ENCODE measurements around the gene TRAF3IP1.

Gene TRAF3IP1

DNA sequence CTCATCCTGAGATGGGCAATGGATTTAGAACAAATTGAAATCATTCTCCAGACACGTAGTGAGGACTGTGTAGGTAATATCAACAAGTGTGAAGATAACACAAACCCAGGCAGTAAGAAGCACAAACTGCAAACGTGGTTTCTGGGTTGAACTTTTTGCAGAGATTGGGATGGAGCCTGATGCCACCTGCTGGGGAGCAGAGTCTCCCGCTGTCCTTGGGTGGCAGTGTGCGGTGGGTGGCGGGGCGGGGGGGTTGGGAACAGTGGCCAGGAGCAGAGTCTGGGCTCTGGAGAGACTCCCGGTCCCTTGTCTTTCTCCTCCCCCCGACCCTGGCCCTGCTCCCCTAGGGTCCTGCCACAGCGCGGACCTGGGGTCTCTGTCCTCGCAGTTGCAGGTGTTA is 19.5 kb downstream of the TRAF3IP1 start:
- Mint-ChIP-seq H3K9me3 (no peaks in the 10 kb centered on the region), H3K4me1 (peaks cover 9% of the 10 kb centered on the region), H3K36me3 (ENCODE audit: insufficient read depth) (peaks cover 9% of the 10 kb centered on the region), H3K27me3 (no peaks in the 10 kb centered on the region), H3K27ac (ENCODE audit: low read depth) (no peak overlapping the region), H3K4me3 (no peak overlapping the region)
- no peak for DNase-seq (ENCODE audit: low spot score in 2 of 2)
- ATAC-seq (replicated peaks; ENCODE audit: extremely low read depth, poor library complexity, severe bottlenecking), result no peak

DNA sequence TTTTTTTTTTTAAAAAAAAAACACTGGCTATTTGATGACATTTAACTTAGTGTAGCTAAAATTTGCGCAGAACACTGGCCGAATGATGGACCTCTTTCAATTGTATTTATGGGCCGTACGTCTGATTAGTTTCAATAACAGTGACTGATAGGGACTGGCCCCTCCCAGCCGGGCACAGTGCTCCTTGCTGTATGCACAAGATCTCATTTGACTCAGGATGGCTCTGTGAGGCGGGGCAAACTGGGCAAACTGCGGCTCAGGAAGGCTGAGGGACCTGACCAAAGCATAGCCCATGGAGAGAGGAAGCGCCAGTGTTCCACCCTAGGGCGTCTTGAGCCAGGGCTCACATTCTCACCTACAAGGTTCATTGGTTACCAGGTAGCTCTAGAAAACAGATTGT is 21.2 kb downstream of the TRAF3IP1 start:
- Mint-ChIP-seq H3K4me1 (peaks cover 13% of the 10 kb centered on the region), H3K9me3 (no peaks in the 10 kb centered on the region), H3K36me3 (ENCODE audit: insufficient read depth) (peaks cover 9% of the 10 kb centered on the region), H3K27ac (ENCODE audit: low read depth) (no peak overlapping the region), H3K4me3 (no peak overlapping the region), H3K27me3 (no peaks in the 10 kb centered on the region)
- no peak for DNase-seq (ENCODE audit: low spot score in 2 of 2)
- no peak for ATAC-seq (replicated peaks; ENCODE audit: extremely low read depth, poor library complexity, severe bottlenecking)

DNA sequence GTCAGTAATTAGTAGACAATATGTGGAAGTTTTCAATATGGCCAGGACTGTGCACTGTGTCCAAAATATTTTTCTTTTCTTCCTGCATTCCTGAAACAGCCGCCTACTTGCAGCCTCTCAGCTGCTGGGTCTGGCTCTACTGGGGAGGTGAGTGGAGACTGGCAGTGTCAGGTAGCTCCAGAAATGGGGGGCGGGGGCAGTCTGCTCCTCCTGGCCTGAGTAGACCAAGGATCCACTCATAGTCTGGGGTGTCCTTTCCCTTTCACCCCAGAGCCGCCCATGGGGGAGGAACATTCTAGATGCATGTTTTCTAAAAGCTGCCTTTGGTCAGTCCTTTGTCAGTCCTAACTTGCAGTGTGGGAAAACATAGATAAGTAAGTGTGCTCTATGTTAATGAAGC is 23.7 kb downstream of the TRAF3IP1 start:
- Mint-ChIP-seq H3K36me3 (ENCODE audit: insufficient read depth) (peaks cover 1% of the 10 kb centered on the region), H3K9me3 (no peaks in the 10 kb centered on the region), H3K4me1 (peaks cover 9% of the 10 kb centered on the region), H3K4me3 (no peak overlapping the region), H3K27me3 (no peaks in the 10 kb centered on the region), H3K27ac (ENCODE audit: low read depth) (no peak overlapping the region)
- DNase-seq (ENCODE audit: low spot score in 2 of 2) (no peak), ATAC-seq (replicated peaks; ENCODE audit: extremely low read depth, poor library complexity, severe bottlenecking) (no peak)

DNA sequence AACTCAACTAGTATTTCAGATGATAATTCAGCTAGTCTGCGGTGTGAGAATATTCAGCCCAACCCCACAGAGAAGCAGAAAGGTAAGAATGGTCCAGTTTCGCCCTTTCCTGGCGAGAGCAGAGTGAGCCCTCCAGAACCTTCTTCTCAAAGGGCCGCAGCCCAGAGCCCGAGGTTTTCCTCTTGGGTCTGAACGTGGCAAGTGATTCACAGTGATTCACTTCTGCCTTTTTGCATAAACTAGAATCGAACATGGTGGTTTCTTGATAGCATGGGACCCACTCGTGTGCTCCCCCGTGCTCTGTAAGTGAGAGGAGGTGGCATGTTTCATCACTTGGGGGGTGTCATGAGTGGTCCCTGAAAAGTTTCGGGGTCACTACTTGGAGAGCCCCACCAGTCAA is 24.2 kb downstream of the TRAF3IP1 start:
- Mint-ChIP-seq H3K4me3 (no peak overlapping the region), H3K36me3 (ENCODE audit: insufficient read depth) (peaks cover 1% of the 10 kb centered on the region), H3K27ac (ENCODE audit: low read depth) (no peak overlapping the region), H3K4me1 (peaks cover 9% of the 10 kb centered on the region), H3K9me3 (no peaks in the 10 kb centered on the region), H3K27me3 (no peaks in the 10 kb centered on the region)
- DNase-seq (ENCODE audit: low spot score in 2 of 2), result no peak
- ATAC-seq (replicated peaks; ENCODE audit: extremely low read depth, poor library complexity, severe bottlenecking), result no peak

DNA sequence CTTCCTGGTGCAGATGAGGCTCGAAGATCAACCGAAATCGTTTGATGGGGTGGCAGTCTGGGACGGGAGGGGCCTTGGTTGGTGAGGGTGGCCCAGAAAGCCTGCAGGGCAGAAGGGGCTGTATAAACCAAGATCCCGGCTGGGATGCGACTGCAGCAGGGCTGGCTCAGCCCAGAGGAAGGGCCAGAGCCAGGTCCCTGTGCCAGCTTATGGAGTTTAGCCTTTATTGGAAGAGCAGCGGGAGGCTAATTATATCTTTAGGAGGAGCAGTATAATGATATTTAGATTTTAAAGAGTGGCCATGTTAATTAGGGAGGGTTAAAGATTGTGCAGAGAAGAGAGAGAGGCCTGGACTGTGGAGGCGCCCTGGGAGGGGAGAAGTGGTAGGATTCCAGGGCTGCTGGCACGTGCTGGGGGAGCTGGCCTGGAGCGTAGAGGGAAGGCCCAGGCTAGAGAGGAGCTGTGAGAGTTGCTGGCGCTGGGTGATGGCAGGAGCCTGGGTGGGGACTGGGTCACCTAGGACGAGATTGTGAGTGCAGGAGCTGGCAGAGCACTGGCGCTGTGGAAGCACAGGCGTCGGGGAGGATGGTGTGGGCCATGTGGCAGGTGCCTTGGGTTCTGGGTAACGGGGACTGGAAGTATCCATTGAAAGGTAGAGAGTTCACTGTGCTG is 25.1 kb downstream of the TRAF3IP1 start:
- no peak for ATAC-seq (replicated peaks; ENCODE audit: extremely low read depth, poor library complexity, severe bottlenecking)

DNA sequence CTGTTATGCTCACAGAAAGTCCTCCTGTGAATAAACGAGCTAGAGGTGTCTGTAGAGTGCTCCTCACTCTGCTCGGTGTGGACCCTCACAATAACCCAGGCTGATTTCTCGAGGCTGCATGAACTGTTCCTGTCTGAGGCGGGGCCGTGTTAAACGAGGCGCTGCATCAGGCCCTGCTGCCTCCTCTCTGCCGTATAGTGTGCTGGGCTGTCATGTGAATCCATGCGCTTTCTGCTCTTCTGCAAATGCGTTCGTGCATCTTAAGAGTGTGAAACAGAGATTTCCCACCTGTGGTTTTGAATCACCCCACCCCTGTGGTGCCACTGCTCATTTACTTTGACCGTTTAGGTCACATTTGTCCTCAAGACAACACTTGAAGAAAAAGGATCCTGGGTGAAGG is 26.2 kb downstream of the TRAF3IP1 start:
- H3K27me3 Mint-ChIP-seq, result no peaks in the 10 kb centered on the region
- peaks cover 1% of the 10 kb centered on the region for H3K36me3 Mint-ChIP-seq (ENCODE audit: insufficient read depth)
- no peak overlapping the region for H3K4me3 Mint-ChIP-seq
- no peaks in the 10 kb centered on the region for H3K9me3 Mint-ChIP-seq
- ATAC-seq (replicated peaks; ENCODE audit: extremely low read depth, poor library complexity, severe bottlenecking) (no peak), DNase-seq (ENCODE audit: low spot score in 2 of 2) (no peak)
- H3K4me1 Mint-ChIP-seq, result peaks cover 9% of the 10 kb centered on the region
- no peak overlapping the region for H3K27ac Mint-ChIP-seq (ENCODE audit: low read depth)

More for the DNA sequence above, 25.1 kb downstream of the TRAF3IP1 start:
- peaks cover 1% of the 10 kb centered on the region for H3K36me3 Mint-ChIP-seq (ENCODE audit: insufficient read depth)
- H3K9me3 Mint-ChIP-seq, result no peaks in the 10 kb centered on the region
- H3K27ac Mint-ChIP-seq (ENCODE audit: low read depth), result peak overlapping the region; percentile 41
- peaks cover 9% of the 10 kb centered on the region for H3K4me1 Mint-ChIP-seq
- no peak overlapping the region for H3K4me3 Mint-ChIP-seq
- DNase-seq (ENCODE audit: low spot score in 2 of 2), result no peak
- no peaks in the 10 kb centered on the region for H3K27me3 Mint-ChIP-seq

DNA sequence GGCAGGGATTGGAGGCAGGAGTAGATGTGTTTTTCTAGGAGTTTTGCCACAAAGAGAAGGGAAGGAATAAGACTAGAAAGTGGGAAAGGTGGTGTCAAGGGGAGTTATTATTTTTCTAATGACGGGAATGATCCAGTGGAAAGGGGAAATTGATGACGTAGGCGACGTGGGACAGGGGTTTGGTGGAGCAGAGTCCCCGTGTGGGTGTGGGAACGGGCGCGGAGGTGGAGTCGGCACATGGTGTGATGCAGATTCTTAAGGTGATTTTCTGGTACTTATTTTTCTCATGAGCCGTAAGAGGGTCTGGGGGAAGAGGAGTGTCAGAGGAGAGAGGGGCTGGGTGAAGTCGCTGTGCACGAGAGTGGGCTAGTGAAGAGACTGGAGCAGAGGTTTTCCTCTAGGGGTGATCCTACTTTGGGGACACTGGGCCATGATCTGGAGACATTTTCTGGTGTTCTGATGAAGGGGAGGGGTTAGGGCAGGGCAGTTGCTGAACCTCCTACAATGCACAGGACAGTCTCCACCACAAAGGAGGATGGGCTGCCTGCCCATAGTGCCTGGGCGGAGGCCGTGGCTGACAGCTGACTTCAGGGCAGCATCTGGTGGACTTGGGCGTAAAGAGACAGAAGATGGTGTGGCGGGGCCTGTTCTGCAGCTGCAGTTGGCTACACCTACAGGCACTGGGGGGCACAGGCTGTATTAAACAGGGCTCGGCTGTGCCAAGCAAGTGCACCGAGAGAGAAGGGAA is 30.0 kb downstream of the TRAF3IP1 start:
- Mint-ChIP-seq H3K27me3 (no peaks in the 10 kb centered on the region), H3K36me3 (ENCODE audit: insufficient read depth) (peaks cover 5% of the 10 kb centered on the region), H3K4me1 (peaks cover 9% of the 10 kb centered on the region), H3K4me3 (no peak overlapping the region), H3K9me3 (no peaks in the 10 kb centered on the region), H3K27ac (ENCODE audit: low read depth) (no peak overlapping the region)
- DNase-seq (ENCODE audit: low spot score in 2 of 2) (no peak), ATAC-seq (replicated peaks; ENCODE audit: extremely low read depth, poor library complexity, severe bottlenecking) (no peak)

DNA sequence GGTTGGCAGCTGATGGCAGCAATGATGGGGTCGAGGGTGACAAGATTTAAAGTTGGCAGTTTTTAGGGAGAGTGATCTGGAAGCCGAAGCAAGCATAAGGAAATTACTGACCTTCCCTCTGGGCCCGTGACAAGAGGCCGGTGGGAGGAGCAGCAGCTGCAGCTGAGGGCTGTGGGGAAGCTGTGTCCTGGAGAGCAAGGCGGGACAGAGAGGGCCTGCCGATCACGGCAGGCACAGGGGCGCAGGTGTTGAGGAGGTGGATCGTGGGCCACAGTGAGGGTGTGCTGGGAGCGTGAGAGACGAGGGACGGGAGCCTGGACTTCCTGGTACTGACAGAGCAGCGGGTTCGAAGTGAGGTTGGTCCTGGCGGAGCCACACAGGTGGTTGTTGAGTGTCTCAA is 31.0 kb downstream of the TRAF3IP1 start:
- H3K27ac Mint-ChIP-seq (ENCODE audit: low read depth), result no peak overlapping the region
- H3K36me3 Mint-ChIP-seq (ENCODE audit: insufficient read depth), result peaks cover 5% of the 10 kb centered on the region
- ATAC-seq (replicated peaks; ENCODE audit: extremely low read depth, poor library complexity, severe bottlenecking) (no peak), DNase-seq (ENCODE audit: low spot score in 2 of 2) (no peak)
- no peaks in the 10 kb centered on the region for H3K9me3 Mint-ChIP-seq
- H3K27me3 Mint-ChIP-seq, result no peaks in the 10 kb centered on the region
- H3K4me3 Mint-ChIP-seq, result no peak overlapping the region
- peaks cover 7% of the 10 kb centered on the region for H3K4me1 Mint-ChIP-seq

DNA sequence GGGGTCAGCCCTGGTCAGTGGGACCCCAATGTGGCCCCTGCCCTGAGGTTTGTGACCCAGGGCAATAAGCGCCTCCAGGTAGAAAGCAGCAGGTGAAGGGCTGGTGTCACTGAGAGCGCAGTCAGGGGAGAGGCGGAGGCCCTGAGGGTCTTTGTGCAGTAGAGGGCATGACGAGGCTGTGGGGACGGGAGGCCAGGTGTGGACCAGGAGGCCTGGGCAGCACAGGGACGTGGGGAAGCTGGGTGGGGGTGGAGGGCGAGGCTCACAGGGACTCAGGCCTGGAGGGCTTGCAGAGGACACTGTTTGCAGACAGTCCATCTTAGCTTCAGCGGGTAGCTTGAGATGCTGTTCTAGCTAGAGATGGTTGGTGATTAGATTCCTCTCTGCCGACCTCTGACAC is 32.0 kb downstream of the TRAF3IP1 start:
- no peak overlapping the region for H3K27ac Mint-ChIP-seq (ENCODE audit: low read depth)
- no peaks in the 10 kb centered on the region for H3K9me3 Mint-ChIP-seq
- no peaks in the 10 kb centered on the region for H3K4me1 Mint-ChIP-seq
- ATAC-seq (replicated peaks; ENCODE audit: extremely low read depth, poor library complexity, severe bottlenecking), result no peak
- H3K36me3 Mint-ChIP-seq (ENCODE audit: insufficient read depth), result peaks cover 9% of the 10 kb centered on the region
- no peak for DNase-seq (ENCODE audit: low spot score in 2 of 2)
- no peaks in the 10 kb centered on the region for H3K27me3 Mint-ChIP-seq
- H3K4me3 Mint-ChIP-seq, result no peak overlapping the region

DNA sequence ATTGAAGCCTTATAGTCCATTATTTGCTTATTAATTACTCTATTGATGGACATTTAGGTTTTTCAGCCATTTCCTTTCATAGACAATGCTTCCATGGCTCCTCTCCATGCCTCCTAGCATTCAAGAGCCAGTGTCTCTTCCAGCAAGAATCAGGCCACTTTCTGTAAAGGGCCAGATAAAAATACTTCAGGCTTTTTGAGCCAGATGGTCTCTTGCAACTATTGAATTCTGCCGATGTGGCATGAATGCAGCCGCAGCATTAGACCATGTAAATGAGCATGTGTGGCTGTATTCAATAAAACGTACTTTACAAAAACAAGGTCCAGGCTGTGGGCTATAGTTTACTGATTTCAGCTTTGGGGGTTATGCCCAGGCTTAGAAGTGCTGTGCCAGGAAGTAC is 38.5 kb downstream of the TRAF3IP1 start:
- H3K4me3 Mint-ChIP-seq, result no peak overlapping the region
- no peaks in the 10 kb centered on the region for H3K9me3 Mint-ChIP-seq
- H3K4me1 Mint-ChIP-seq, result no peaks in the 10 kb centered on the region
- H3K36me3 Mint-ChIP-seq (ENCODE audit: insufficient read depth), result peaks cover 11% of the 10 kb centered on the region
- DNase-seq (ENCODE audit: low spot score in 2 of 2) (no peak), ATAC-seq (replicated peaks; ENCODE audit: extremely low read depth, poor library complexity, severe bottlenecking) (no peak)
- H3K27ac Mint-ChIP-seq (ENCODE audit: low read depth), result no peak overlapping the region
- H3K27me3 Mint-ChIP-seq, result no peaks in the 10 kb centered on the region

DNA sequence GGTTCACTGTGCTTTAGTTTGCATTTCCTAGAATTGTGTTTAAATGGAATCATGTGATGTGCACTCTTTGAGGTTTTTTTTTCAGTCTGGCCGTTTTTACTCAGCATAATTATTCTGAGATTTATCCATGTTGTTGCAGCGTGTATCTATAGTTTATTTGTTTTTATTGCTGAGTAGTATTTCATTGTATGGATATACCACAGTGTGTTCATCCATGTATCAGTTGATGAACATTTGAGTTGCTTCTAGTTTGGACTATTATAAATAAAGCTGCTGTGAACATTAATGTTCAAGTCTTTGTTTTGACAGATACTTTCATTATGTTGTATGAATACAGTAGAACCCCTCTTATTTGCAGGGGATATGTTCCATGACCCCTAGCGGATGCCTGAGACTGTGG is 39.1 kb downstream of the TRAF3IP1 start:
- no peak for DNase-seq (ENCODE audit: low spot score in 2 of 2)
- Mint-ChIP-seq H3K36me3 (ENCODE audit: insufficient read depth) (peaks cover 11% of the 10 kb centered on the region), H3K4me1 (no peaks in the 10 kb centered on the region), H3K9me3 (no peaks in the 10 kb centered on the region), H3K27me3 (no peaks in the 10 kb centered on the region), H3K4me3 (no peak overlapping the region), H3K27ac (ENCODE audit: low read depth) (no peak overlapping the region)
- ATAC-seq (replicated peaks; ENCODE audit: extremely low read depth, poor library complexity, severe bottlenecking), result no peak

DNA sequence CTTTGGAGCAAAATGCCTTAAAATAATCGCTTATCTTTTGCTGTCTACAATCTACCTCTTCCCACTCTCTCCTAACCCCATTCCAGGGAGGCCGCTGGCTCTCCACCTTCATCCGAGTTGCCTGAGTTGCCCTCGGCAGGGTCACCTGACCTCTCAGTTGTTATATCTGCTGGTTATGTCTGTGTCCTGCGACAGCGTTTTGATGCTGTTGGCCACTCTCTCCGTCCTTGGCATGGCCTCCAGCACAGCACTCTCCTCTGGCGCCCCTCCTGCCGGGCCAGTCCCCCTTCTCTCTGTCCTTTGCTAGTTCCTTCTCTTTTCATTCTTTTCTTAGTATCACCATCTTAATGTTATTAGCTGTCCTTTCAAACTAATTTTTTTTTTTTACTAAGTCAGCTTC is 41.6 kb downstream of the TRAF3IP1 start:
- Mint-ChIP-seq H3K27me3 (no peaks in the 10 kb centered on the region), H3K36me3 (ENCODE audit: insufficient read depth) (peaks cover 7% of the 10 kb centered on the region), H3K27ac (ENCODE audit: low read depth) (no peak overlapping the region), H3K4me1 (no peaks in the 10 kb centered on the region), H3K4me3 (no peak overlapping the region), H3K9me3 (no peaks in the 10 kb centered on the region)
- no peak for DNase-seq (ENCODE audit: low spot score in 2 of 2)
- ATAC-seq (replicated peaks; ENCODE audit: extremely low read depth, poor library complexity, severe bottlenecking), result no peak

DNA sequence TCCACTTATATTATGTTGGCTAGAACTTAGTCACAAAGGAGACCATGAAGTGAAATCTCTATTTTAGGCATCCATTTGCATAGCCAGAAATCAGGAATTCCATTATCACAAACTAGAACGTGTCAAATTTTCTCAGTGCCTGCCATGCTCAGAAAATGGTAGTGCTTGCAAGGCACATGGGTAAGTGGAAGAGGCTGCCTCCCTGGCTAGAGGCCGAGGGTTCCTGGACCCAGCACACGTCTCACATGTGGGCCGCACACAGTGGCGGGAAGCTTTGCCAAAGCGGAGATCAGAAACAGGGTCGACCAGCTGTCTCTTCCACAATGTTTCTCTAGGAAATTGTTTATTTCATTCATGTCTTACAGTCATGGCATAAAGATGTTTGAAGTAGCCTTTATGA is 42.3 kb downstream of the TRAF3IP1 start:
- no peaks in the 10 kb centered on the region for H3K4me1 Mint-ChIP-seq

More for the DNA sequence above, 42.3 kb downstream of the TRAF3IP1 start:
- Mint-ChIP-seq H3K36me3 (ENCODE audit: insufficient read depth) (peaks cover 5% of the 10 kb centered on the region), H3K27me3 (no peaks in the 10 kb centered on the region), H3K9me3 (no peaks in the 10 kb centered on the region), H3K4me3 (no peak overlapping the region), H3K27ac (ENCODE audit: low read depth) (no peak overlapping the region)
- DNase-seq (ENCODE audit: low spot score in 2 of 2) (no peak), ATAC-seq (replicated peaks; ENCODE audit: extremely low read depth, poor library complexity, severe bottlenecking) (no peak)
